Upper lobe of left lung (tissue), 6 donors: ENCODE results near the gene OPRL1. TPM values are rescaled to one million over a fixed set of nuclear protein-coding genes. Genes with fewer than 3 reads are reported as not detected.
A peak's percentile ranks its signal among the peaks of the same experiment; 100 is the strongest.

Experiments
- ATAC-seq, 2 donors: fragments of 200-7000 bp; cut with Tn5 transposase; one replicate each; pipeline ENCODE4 v1.9.1; 2022; ENCODE audit warnings: mild to moderate bottlenecking in 2 of 2, moderate library complexity in 2 of 2; ENCODE audit not compliant: low FRiP score in 2 of 2
- DNase-seq, 2 donors: peaks; one replicate each; pipeline ENCODE4 v3.0.0-alpha.2; 2019 to 2020
- H3K27ac ChIP-seq, 4 donors: fragments of 200-600 bp; sonication (generic); one replicate each; pipeline ENCODE4 v1.5.1; 2016 to 2019
- H3K27me3 ChIP-seq, 4 donors: fragments of 200-600 bp; sonication (generic); one replicate each; pipeline ENCODE4 v1.5.1; 2017 to 2019
- H3K36me3 ChIP-seq, 4 donors: fragments of 200-600 bp; sonication (generic); one replicate each; pipeline ENCODE4 v1.5.1; 2016 to 2019
- H3K4me1 ChIP-seq, 4 donors: fragments of 200-600 bp; sonication (generic); one replicate each; pipeline ENCODE4 v1.5.1; 2018 to 2019
- H3K4me3 ChIP-seq, 4 donors: fragments of 200-600 bp; sonication (generic); one replicate each; pipeline ENCODE4 v1.5.1; 2017 to 2019; ENCODE audit warnings: mild to moderate bottlenecking in 2 of 4, moderate library complexity in 1 of 4
- H3K9me3 ChIP-seq, 4 donors: fragments of 200-600 bp; sonication (generic); one replicate each; pipeline ENCODE4 v1.5.1; 2018 to 2019
- CTCF ChIP-seq, 6 experiments: fragments of 450-650 bp in 4 of 6; fragments of 200-600 bp in 2 of 6; sonication (generic) in 2 of 6; IDR thresholded peaks; one replicate each; pipeline ENCODE4 v1.5.1; 2016 to 2019; ENCODE audit warnings: antibody characterized with exemption in 6 of 6
- EP300 ChIP-seq, 4 donors: sonication (generic); formaldehyde crosslinking; IDR thresholded peaks; one replicate each; pipeline ENCODE4 v1.5.1; 2017; ENCODE audit warnings: antibody characterized with exemption in 4 of 4, control low read depth in 2 of 4
- POLR2A ChIP-seq, 4 donors: fragments of 450-650 bp; IDR thresholded peaks; one replicate each; pipeline ENCODE4 v1.5.1; 2016 to 2017; ENCODE audit warnings: antibody characterized with exemption in 4 of 4, mild to moderate bottlenecking in 2 of 4
- POLR2AphosphoS5 ChIP-seq, 2 donors: sonication (generic); formaldehyde crosslinking; IDR thresholded peaks; one replicate each; pipeline ENCODE4 v1.5.1; 2017; ENCODE audit warnings: antibody characterized with exemption in 2 of 2
- WGBS, 2 donors: methylation state at CpG; one replicate each; pipeline ENCODE4 v1.1.5; 2017 to 2018; 5-methylcytosine and 5-hydroxymethylcytosine counted together
- total RNA-seq, 6 donors: library from RNA; depleted of rRNA in 4 of 6; stranded (reverse); fragments of >200 nt in 4 of 6; gene quantifications; one replicate each; pipeline versions ENCODE4 v1.1.0 to v1.2.1, GENCODE V29; 2016 to 2021
- donor health status: DM: no; HTN: no; CAD: no; lungs with moderate emphysema.
- donor health status: DM: no; HTN: yes; CAD: no; lungs with severe emphysema.

OPRL1 gene
- total RNA-seq, 6 donors from 2014 or later: 1.7 to 3.1 (median 2.6) TPM

- H3K27ac ChIP-seq: peak overlapping the region; percentile 85 to 93 (median 90)
- H3K4me1 ChIP-seq: peaks cover 35 to 65% (median 51%) of the 10 kb centered on the region in 4 donors
- peaks cover 0 to 6% (median 0%) of the 10 kb centered on the region in 4 donors for H3K27me3 ChIP-seq
- ATAC-seq (peak in 1 of 2 donors; percentile 3), DNase-seq (peak in 1 of 2 donors; percentile 47)
- no peaks in the 10 kb centered on the region for H3K36me3 ChIP-seq
- peak overlapping the region in 1 of 4 donors; percentile 11 for H3K4me3 ChIP-seq
- WGBS, 2 donors: 20 to 46% methylated on average over 1 to 18 of the region's 22 CpGs
- H3K9me3 ChIP-seq: no peaks in the 10 kb centered on the region
- TF ChIP-seq CTCF (IDR thresholded peaks at IDR 0.05): peak in 4 of 6 experiments; percentile 8 to 40 (median 28)
- TF ChIP-seq EP300 (IDR thresholded peaks at IDR 0.05): peak in 1 of 4 donors; percentile 68
- TF ChIP-seq POLR2AphosphoS5 (IDR thresholded peaks at IDR 0.05): peak; percentile 68 to 69
- no peak for TF ChIP-seq POLR2A (IDR thresholded peaks at IDR 0.05)
Measured at GRCh38 chr20:64055893-64056638, 23.8 kb upstream of the OPRL1 start.

- 48 to 52% methylated on average over 5 to 7 of the region's 7 CpGs for WGBS, 2 donors
- DNase-seq: no peak
- Histone ChIP-seq H3K9me3 (no peaks in the 10 kb centered on the region), H3K36me3 (no peaks in the 10 kb centered on the region), H3K27me3 (peaks cover 0 to 2% (median 0%) of the 10 kb centered on the region in 4 donors), H3K4me3 (peak overlapping the region in 2 of 4 donors; percentile 11 to 34), H3K4me1 (peaks cover 35 to 65% (median 50%) of the 10 kb centered on the region in 4 donors), H3K27ac (peak overlapping the region; percentile 85 to 93 (median 90))
- TF ChIP-seq POLR2AphosphoS5 (IDR thresholded peaks at IDR 0.05): no peak
- TF ChIP-seq POLR2A (IDR thresholded peaks at IDR 0.05): no peak
- no peak for TF ChIP-seq CTCF (IDR thresholded peaks at IDR 0.05)
- TF ChIP-seq EP300 (IDR thresholded peaks at IDR 0.05): no peak
- ATAC-seq: no peak
Measured at GRCh38 chr20:64056639-64056888, 23.3 kb upstream of the OPRL1 start.

GRCh38 chr20:64056889-64057627 is 22.8 kb upstream of the OPRL1 start:
- no peak for ATAC-seq
- WGBS, 2 donors: 55 to 61% methylated on average over 21 to 35 of the region's 39 CpGs
- TF ChIP-seq CTCF (IDR thresholded peaks at IDR 0.05) (no peak), POLR2AphosphoS5 (IDR thresholded peaks at IDR 0.05) (no peak), POLR2A (IDR thresholded peaks at IDR 0.05) (no peak), EP300 (IDR thresholded peaks at IDR 0.05) (no peak)
- Histone ChIP-seq H3K27ac (peak overlapping the region; percentile 85 to 93 (median 90)), H3K9me3 (no peaks in the 10 kb centered on the region), H3K4me3 (peak overlapping the region in 3 of 4 donors; percentile 6 to 34 (median 23)), H3K4me1 (peaks cover 36 to 61% (median 49%) of the 10 kb centered on the region in 4 donors), H3K27me3 (no peaks in the 10 kb centered on the region), H3K36me3 (no peaks in the 10 kb centered on the region)
- DNase-seq: no peak

GRCh38 chr20:64057628-64058498 is 22.0 kb upstream of the OPRL1 start:
- ATAC-seq: peak; percentile 63 to 77
- H3K4me3 ChIP-seq: peak overlapping the region in 3 of 4 donors; percentile 6 to 34 (median 23)

More at GRCh38 chr20:64057628-64058498, 22.0 kb upstream of the OPRL1 start:
- no peaks in the 10 kb centered on the region for H3K27me3 ChIP-seq
- DNase-seq: peak; percentile 74 to 81
- peak overlapping the region; percentile 85 to 93 (median 90) for H3K27ac ChIP-seq
- TF ChIP-seq CTCF (IDR thresholded peaks at IDR 0.05): peak; percentile 82 to 90 (median 86)
- TF ChIP-seq POLR2A (IDR thresholded peaks at IDR 0.05): no peak
- H3K36me3 ChIP-seq: no peaks in the 10 kb centered on the region
- peaks cover 39 to 59% (median 51%) of the 10 kb centered on the region in 4 donors for H3K4me1 ChIP-seq
- no peaks in the 10 kb centered on the region for H3K9me3 ChIP-seq
- 42 to 47% methylated on average over 15 to 28 of the region's 33 CpGs for WGBS, 2 donors
